ENCODE results near the gene TMEM231. TPM values are rescaled to one million over a fixed set of nuclear protein-coding genes. Genes with fewer than 3 reads are reported as not detected.
"Not testable (repeated sequence)": the region's sequence is repeated elsewhere in the genome, so short reads cannot be mapped to it uniquely, and the experiment has no call there.

Gene TMEM231
- total and polyA plus RNA-seq, 7 experiments from 2014 or later, result 1.3 to 3.9 (median 2.7) TPM

GRCh38 chr16:75550211-75550662 lies 5.8 kb downstream of the TMEM231 start:
- H3K27ac Mint-ChIP-seq, result peak overlapping the region in 1 of 9 donors; percentile 55
- H3K9me3 ChIP-seq (ENCODE audit: control insufficient read depth in 2 of 3, low read length in 3 of 3), result no peaks in the 10 kb centered on the region
- no peak overlapping the region for H3K27ac ChIP-seq (ENCODE audit: low read depth, low read length)
- H3K27me3 Mint-ChIP-seq, result peaks cover 5 to 22% (median 10%) of the 10 kb centered on the region in 5 donors
- intact Hi-C loops (cut with micrococcal nuclease), result no loop called here
- peak; percentile 83 for ATAC-seq
- peaks cover 2 to 8% of the 10 kb centered on the region in 2 donors for H3K4me1 ChIP-seq (ENCODE audit: control insufficient read depth in 2 of 2, insufficient read depth in 2 of 2, low read length in 2 of 2)
- H3K36me3 Mint-ChIP-seq, result peaks cover 0 to 3% (median 0%) of the 10 kb centered on the region in 5 donors
- H3K4me3 Mint-ChIP-seq, result no peak overlapping the region
- H3K9me3 Mint-ChIP-seq, result no peaks in the 10 kb centered on the region
- no peaks in the 10 kb centered on the region for H3K27me3 ChIP-seq (ENCODE audit: control insufficient read depth in 2 of 2, insufficient read depth in 2 of 2, low read length in 2 of 2)
- peak in 5 of 9 donors; percentile 7 to 36 (median 15) for DNase-seq
- peaks cover 0 to 12% (median 4%) of the 10 kb centered on the region in 7 donors for H3K4me1 Mint-ChIP-seq
- POLR2A ChIA-PET, result no interaction called here
- CTCF ChIA-PET, result interaction anchor here (0.6 to 1.4 kb wide), 3 partner anchors 19 to 316 kb away, joined by 3 read pairs; no protein-coding TSS in a partner anchor
- no peak overlapping the region for H3K4me3 ChIP-seq (ENCODE audit: low read length)
- no peaks in the 10 kb centered on the region for H3K36me3 ChIP-seq (ENCODE audit: control insufficient read depth in 2 of 3, insufficient read depth in 3 of 3, low read length in 3 of 3)

- POLR2A ChIA-PET, result interaction anchor here (0.7 kb wide), 1 partner anchor 26 kb away, joined by 4 read pairs; no protein-coding TSS in a partner anchor
- CTCF ChIA-PET, result interaction anchor here (0.6 kb wide), 1 partner anchor 77 kb away, joined by 4 read pairs; no protein-coding TSS in a partner anchor
- intact Hi-C loops (cut with micrococcal nuclease), result not testable (repeated sequence)
Measured at GRCh38 chr16:75548456-75548855, 7.6 kb downstream of the TMEM231 start.

GRCh38 chr16:75546293-75546692 lies 9.8 kb downstream of the TMEM231 start:
- H3K27ac Mint-ChIP-seq, result no peak overlapping the region
- CTCF ChIA-PET, result no interaction called here

More at GRCh38 chr16:75548456-75548855, 7.6 kb downstream of the TMEM231 start:
- not testable (repeated sequence) for H3K9me3 Mint-ChIP-seq; H3K27ac ChIP-seq (ENCODE audit: low read depth, low read length); H3K4me1 ChIP-seq (ENCODE audit: control insufficient read depth in 2 of 2, insufficient read depth in 2 of 2, low read length in 2 of 2); H3K4me3 ChIP-seq (ENCODE audit: low read length); H3K36me3 ChIP-seq (ENCODE audit: control insufficient read depth in 2 of 3, insufficient read depth in 3 of 3, low read length in 3 of 3); H3K36me3 Mint-ChIP-seq; ATAC-seq; H3K9me3 ChIP-seq (ENCODE audit: control insufficient read depth in 2 of 3, low read length in 3 of 3); H3K4me3 Mint-ChIP-seq; H3K27ac Mint-ChIP-seq; DNase-seq; H3K27me3 ChIP-seq (ENCODE audit: control insufficient read depth in 2 of 2, insufficient read depth in 2 of 2, low read length in 2 of 2)
- Mint-ChIP-seq H3K4me1 (peaks cover 0 to 10% (median 0%) of the 10 kb centered on the region in 7 donors), H3K27me3 (peaks cover 0 to 11% (median 10%) of the 10 kb centered on the region in 5 donors)

GRCh38 chr16:75545879-75546278 lies 10.2 kb downstream of the TMEM231 start:
- intact Hi-C loops (cut with micrococcal nuclease); H3K9me3 ChIP-seq (ENCODE audit: control insufficient read depth in 2 of 3, low read length in 3 of 3); H3K4me3 ChIP-seq (ENCODE audit: low read length); H3K27me3 ChIP-seq (ENCODE audit: control insufficient read depth in 2 of 2, insufficient read depth in 2 of 2, low read length in 2 of 2); DNase-seq; H3K4me3 Mint-ChIP-seq; H3K4me1 ChIP-seq (ENCODE audit: control insufficient read depth in 2 of 2, insufficient read depth in 2 of 2, low read length in 2 of 2); H3K27ac ChIP-seq (ENCODE audit: low read depth, low read length); H3K9me3 Mint-ChIP-seq; CTCF ChIA-PET; ATAC-seq; POLR2A ChIA-PET; H3K27ac Mint-ChIP-seq; H3K36me3 ChIP-seq (ENCODE audit: control insufficient read depth in 2 of 3, insufficient read depth in 3 of 3, low read length in 3 of 3); H3K27me3 Mint-ChIP-seq; H3K36me3 Mint-ChIP-seq: not testable (repeated sequence)
- peaks cover 0 to 10% (median 0%) of the 10 kb centered on the region in 7 donors for H3K4me1 Mint-ChIP-seq

More at GRCh38 chr16:75546293-75546692, 9.8 kb downstream of the TMEM231 start:
- Histone ChIP-seq H3K9me3 (ENCODE audit: control insufficient read depth in 2 of 3, low read length in 3 of 3) (no peaks in the 10 kb centered on the region), H3K27ac (ENCODE audit: low read depth, low read length) (no peak overlapping the region), H3K27me3 (ENCODE audit: control insufficient read depth in 2 of 2, insufficient read depth in 2 of 2, low read length in 2 of 2) (no peaks in the 10 kb centered on the region), H3K4me3 (ENCODE audit: low read length) (no peak overlapping the region), H3K36me3 (ENCODE audit: control insufficient read depth in 2 of 3, insufficient read depth in 3 of 3, low read length in 3 of 3) (no peaks in the 10 kb centered on the region), H3K4me1 (ENCODE audit: control insufficient read depth in 2 of 2, insufficient read depth in 2 of 2, low read length in 2 of 2) (peaks cover 0 to 3% of the 10 kb centered on the region in 2 donors)
- Mint-ChIP-seq H3K36me3 (peaks cover 0 to 9% (median 0%) of the 10 kb centered on the region in 5 donors), H3K4me3 (no peak overlapping the region), H3K9me3 (no peaks in the 10 kb centered on the region), H3K27me3 (peaks cover 0 to 6% (median 5%) of the 10 kb centered on the region in 5 donors), H3K4me1 (peaks cover 0 to 10% (median 0%) of the 10 kb centered on the region in 7 donors)
- DNase-seq (no peak), ATAC-seq (no peak)
- POLR2A ChIA-PET, result no interaction called here
- intact Hi-C loops (cut with micrococcal nuclease), result no loop called here

- POLR2A ChIA-PET, result interaction anchor here (1.4 kb wide), 1 partner anchor 13 kb away, joined by 3 read pairs; the partner anchor contains the start of gene TMEM231
- H3K27me3 ChIP-seq (ENCODE audit: control insufficient read depth in 2 of 2, insufficient read depth in 2 of 2, low read length in 2 of 2); H3K36me3 ChIP-seq (ENCODE audit: control insufficient read depth in 2 of 3, insufficient read depth in 3 of 3, low read length in 3 of 3); H3K27ac Mint-ChIP-seq; ATAC-seq; H3K4me1 ChIP-seq (ENCODE audit: control insufficient read depth in 2 of 2, insufficient read depth in 2 of 2, low read length in 2 of 2); CTCF ChIA-PET; DNase-seq; H3K27ac ChIP-seq (ENCODE audit: low read depth, low read length); H3K27me3 Mint-ChIP-seq; H3K9me3 Mint-ChIP-seq; intact Hi-C loops (cut with micrococcal nuclease); H3K4me3 Mint-ChIP-seq; H3K9me3 ChIP-seq (ENCODE audit: control insufficient read depth in 2 of 3, low read length in 3 of 3); H3K36me3 Mint-ChIP-seq; H3K4me1 Mint-ChIP-seq; H3K4me3 ChIP-seq (ENCODE audit: low read length): not testable (repeated sequence)
Measured at GRCh38 chr16:75542462-75542861, 13.6 kb downstream of the TMEM231 start.

GRCh38 chr16:75541236-75541635 lies 14.8 kb downstream of the TMEM231 start:
- no peaks in the 10 kb centered on the region for H3K27me3 Mint-ChIP-seq
- no peak overlapping the region for H3K4me3 Mint-ChIP-seq
- ChIA-PET CTCF (no interaction called here), POLR2A (no interaction called here)
- DNase-seq (no peak), ATAC-seq (no peak)
- no peak overlapping the region for H3K27ac Mint-ChIP-seq
- peaks cover 0 to 4% (median 0%) of the 10 kb centered on the region in 7 donors for H3K4me1 Mint-ChIP-seq
- Histone ChIP-seq H3K4me3 (ENCODE audit: low read length) (no peak overlapping the region), H3K9me3 (ENCODE audit: control insufficient read depth in 2 of 3, low read length in 3 of 3) (no peaks in the 10 kb centered on the region), H3K4me1 (ENCODE audit: control insufficient read depth in 2 of 2, insufficient read depth in 2 of 2, low read length in 2 of 2) (no peaks in the 10 kb centered on the region), H3K27ac (ENCODE audit: low read depth, low read length) (no peak overlapping the region), H3K36me3 (ENCODE audit: control insufficient read depth in 2 of 3, insufficient read depth in 3 of 3, low read length in 3 of 3) (no peaks in the 10 kb centered on the region), H3K27me3 (ENCODE audit: control insufficient read depth in 2 of 2, insufficient read depth in 2 of 2, low read length in 2 of 2) (no peaks in the 10 kb centered on the region)
- peaks cover 0 to 6% (median 0%) of the 10 kb centered on the region in 5 donors for H3K36me3 Mint-ChIP-seq
- H3K9me3 Mint-ChIP-seq, result no peaks in the 10 kb centered on the region
- intact Hi-C loops (cut with micrococcal nuclease), result no loop called here

- H3K4me1 ChIP-seq (ENCODE audit: control insufficient read depth in 2 of 2, insufficient read depth in 2 of 2, low read length in 2 of 2); POLR2A ChIA-PET; H3K36me3 Mint-ChIP-seq; H3K4me1 Mint-ChIP-seq; H3K9me3 Mint-ChIP-seq; H3K9me3 ChIP-seq (ENCODE audit: control insufficient read depth in 2 of 3, low read length in 3 of 3); ATAC-seq; H3K36me3 ChIP-seq (ENCODE audit: control insufficient read depth in 2 of 3, insufficient read depth in 3 of 3, low read length in 3 of 3); intact Hi-C loops (cut with micrococcal nuclease); H3K27me3 Mint-ChIP-seq; H3K4me3 ChIP-seq (ENCODE audit: low read length); H3K27ac Mint-ChIP-seq; CTCF ChIA-PET; H3K27me3 ChIP-seq (ENCODE audit: control insufficient read depth in 2 of 2, insufficient read depth in 2 of 2, low read length in 2 of 2); DNase-seq; H3K27ac ChIP-seq (ENCODE audit: low read depth, low read length); H3K4me3 Mint-ChIP-seq: not testable (repeated sequence)
Measured at GRCh38 chr16:75538882-75539565, 17.0 kb downstream of the TMEM231 start.
